GM19351 (cell line): ENCODE measurements around the gene CEBPG.

Experiments used
- ATAC-seq: cut with Tn5 transposase; IDR thresholded peaks from one replicate; pipeline ENCODE4 v1.9.1; 2021; ENCODE audit warnings: mild to moderate bottlenecking, moderate library complexity; ENCODE audit not compliant: unreplicated experiment

CEBPG gene

DNA sequence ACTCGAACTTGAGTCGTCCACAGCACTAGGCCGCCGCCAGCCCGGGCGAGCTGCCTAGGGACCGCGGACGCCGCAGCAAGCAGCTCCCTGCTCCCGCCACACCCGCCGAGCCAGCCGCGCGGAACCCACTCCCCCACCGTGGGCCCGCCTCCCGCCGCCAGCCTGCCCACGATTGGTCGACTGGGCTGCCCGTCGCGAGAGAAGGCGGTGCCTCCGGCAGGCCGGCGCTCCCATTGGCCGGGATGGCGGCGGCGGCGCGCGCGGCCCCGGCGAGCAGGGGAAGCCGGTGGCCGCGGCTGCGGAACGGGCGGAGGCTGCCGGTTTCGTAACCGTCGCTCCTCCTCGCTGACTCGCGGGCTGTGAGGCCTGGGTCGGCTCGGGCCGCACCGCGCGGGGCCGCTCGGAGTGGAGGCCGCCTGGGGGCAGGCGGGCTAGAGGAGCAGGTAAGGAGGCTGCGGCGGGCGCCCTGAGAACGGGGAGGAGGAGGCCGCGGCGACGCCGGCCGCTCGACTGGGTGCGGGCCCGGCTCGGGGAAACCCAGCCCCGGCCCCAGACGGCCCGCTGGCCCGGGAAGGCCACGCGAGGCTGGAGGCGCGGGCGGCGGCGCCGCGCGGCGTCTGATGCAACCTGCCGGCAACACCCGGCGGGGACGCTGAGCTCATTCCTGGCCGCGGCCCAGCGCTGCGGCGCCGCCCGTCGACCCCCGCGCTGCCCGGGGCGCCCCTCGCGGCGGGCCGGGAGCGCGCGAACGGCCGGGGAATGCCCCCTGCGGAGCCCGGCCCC is at the start of gene CEBPG:
CEBPG (plus strand) TSS at position 257 of the 783 bp plus-strand sequence. CDS start 5,531 bp downstream, outside the sequence.
- ATAC-seq = peak; percentile 80

- ATAC-seq = no peak
Observed at GRCh38 chr19:33324628-33325027, 48.9 kb upstream of the CEBPG start.

- no peak for ATAC-seq
Observed at GRCh38 chr19:33325920-33326319, 47.6 kb upstream of the CEBPG start.

- no peak for ATAC-seq
Observed at GRCh38 chr19:33329060-33329459, 44.4 kb upstream of the CEBPG start.

- ATAC-seq = no peak
Observed at GRCh38 chr19:33329736-33330135, 43.8 kb upstream of the CEBPG start.

- no peak for ATAC-seq
Observed at GRCh38 chr19:33332248-33332647, 41.3 kb upstream of the CEBPG start.

- ATAC-seq = no peak
Observed at GRCh38 chr19:33333151-33333550, 40.4 kb upstream of the CEBPG start.

DNA sequence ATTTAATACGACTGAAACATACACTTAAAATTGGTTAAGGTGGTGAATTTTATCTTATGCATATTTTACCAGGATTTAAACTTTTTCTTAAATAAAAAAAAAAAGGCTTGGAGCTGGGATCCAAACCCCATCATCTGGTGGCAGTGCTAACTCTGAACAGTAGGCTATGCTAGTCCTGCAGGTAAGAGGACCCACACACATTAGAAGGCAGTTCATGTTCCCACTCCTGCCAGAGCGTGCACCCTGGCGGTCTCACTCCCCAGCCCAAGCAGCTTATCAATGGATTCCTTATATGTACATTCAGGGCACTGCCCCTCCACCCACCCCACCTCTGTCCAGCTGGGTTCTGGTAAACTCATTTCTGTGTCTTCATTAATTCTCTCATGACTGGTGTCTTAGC is 39.9 kb upstream of the CEBPG start:
- no peak for ATAC-seq

- no peak for ATAC-seq
Observed at GRCh38 chr19:33334271-33334670, 39.2 kb upstream of the CEBPG start.

DNA sequence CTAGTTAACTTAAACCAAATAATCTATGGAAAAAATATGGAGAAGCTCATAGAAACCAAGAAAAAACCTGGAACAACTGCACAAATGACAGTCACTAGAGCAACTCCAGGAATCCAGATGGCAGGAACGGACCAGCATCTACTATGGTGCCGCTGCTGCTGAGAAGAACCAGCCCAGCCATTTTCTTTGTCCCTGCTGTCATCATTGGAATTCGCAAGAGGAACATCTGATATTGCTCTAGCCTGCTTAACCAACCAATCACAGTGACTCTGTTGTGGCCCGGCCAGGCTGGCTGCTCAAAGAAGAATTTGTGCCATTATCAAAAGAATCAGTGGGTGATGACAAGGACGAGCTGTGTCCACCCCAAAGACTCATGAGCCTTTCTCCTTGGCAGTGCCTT is 38.1 kb upstream of the CEBPG start:
- ATAC-seq = no peak

GRCh38 chr19:33339016-33339984 is 34.2 kb upstream of the CEBPG start:
- no peak for ATAC-seq

DNA sequence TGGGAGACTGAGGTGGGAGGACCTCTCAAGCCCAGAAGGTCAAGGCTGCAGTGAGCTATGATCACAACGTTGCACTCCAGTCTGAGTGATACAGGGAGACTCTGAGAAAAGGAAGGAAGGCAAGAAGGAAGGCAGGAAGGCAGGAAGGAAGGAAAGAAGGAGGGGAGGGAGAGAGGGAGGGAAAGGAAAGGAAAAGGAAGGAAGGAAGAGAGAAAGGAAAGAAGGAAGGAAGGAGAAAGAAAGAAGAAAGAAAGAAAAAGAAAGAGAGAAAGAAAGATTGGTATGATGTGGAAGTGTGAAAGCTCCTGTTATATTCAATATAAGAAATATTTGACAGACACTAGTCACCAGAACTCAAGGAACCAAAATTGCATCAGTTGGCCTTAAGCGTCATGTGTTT is 32.5 kb upstream of the CEBPG start:
- ATAC-seq = no peak

DNA sequence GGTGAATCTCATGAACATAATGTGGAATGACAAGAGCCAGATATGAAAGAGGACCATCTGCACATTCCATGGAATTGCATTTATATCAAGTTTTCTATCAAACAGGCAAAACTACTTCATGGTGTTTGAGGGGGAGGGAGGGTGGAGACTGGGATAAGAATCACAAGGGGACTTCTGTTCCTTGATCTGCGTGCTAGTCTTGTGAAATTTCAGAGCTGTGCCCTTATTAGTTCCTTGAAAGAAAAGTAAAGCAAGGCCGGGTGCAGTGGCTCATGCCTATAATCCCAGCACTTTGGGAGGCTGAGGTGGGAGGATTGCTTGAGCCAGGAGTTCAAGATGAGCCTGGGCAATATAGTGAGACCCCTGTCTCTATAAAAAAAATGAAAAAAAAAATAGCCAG is 30.2 kb upstream of the CEBPG start:
- no peak for ATAC-seq

DNA sequence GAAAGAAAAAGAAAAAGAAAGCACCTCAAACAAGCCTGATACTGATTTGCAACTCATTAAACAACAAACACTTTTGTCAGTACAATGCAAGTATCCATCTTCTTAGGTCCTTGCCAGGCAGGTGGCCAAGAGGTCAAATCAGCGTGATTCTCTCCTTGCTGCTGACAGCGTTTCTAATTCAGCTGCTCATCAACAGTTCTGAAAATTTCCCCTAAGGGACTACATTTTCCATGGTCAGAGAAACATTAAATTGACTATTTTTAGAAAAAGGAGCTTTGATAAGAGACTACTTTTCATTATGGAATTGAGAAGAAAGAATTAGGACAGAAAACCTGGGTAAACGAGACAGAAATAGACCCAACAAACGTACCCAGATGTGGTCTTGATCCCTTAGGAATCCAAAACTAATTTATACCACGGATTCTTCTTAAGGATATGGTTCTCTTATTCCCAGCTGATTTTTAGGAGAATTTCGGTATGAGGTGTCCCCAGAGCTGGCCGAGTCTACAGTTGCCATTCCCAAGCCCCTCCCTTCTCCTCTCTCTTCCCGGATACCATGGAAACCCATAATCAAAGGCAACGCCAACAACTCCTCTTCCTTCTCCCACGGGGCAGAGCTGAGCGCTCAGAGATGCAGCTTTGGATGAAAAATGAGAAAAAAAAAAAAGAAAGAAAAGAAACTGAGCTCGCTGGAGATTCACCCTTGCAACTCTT is 29.5 kb upstream of the CEBPG start:
- ATAC-seq = no peak

DNA sequence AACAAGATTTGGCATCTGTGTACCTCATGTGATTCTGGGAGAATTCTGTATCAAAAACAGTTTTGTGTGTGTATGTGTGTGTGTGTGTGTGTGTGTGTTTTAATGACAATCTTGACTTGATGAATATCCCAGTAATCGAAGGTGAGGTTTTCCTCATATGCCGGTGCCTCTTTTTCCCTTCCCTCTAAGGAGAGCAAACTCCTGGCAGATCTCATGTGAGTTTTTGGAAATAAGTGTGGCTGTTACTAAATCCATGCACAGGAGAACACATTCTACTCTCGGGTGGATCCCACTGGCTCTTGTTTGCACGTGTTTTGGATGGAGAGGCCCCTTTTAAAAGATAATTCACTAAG is 29.0 kb upstream of the CEBPG start:
- no peak for ATAC-seq

GRCh38 chr19:33345163-33345562 is 28.3 kb upstream of the CEBPG start:
- ATAC-seq = no peak

- ATAC-seq = no peak
Observed at GRCh38 chr19:33346665-33347064, 26.8 kb upstream of the CEBPG start.

GRCh38 chr19:33347300-33347699 is 26.2 kb upstream of the CEBPG start:
- ATAC-seq = no peak

DNA sequence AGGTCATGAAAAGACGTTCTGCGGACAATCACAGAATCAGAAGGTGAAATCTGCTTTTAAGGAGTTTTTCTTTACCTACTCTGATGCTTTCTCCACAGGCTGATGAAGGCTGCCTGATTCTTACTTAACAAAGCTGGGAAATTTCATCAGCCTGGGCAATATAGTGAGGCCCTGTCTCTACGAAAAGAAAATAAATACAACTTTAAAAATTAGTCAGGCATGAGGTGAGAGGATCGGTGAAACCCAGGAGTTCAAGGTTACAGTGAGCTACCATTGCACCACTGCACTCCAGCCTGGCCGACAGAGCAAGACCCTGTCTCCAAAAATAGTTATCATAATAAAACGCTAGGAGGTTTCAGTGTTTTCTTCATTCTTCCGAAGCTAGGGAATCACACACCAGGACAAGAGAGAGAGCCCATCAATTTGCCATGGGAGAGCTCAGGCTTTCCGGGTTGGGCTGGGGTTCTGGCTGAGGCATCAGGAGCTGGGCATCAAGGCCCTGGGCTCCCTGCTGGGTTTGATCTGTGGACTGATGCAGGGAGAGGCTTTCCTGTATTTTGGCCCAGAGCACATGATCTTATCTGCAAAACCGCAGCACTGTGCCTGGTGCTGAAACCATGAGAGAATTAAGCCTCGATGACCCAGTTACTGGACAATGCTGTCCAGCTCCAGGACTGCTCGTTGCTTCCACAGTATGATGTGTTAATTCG is 25.1 kb upstream of the CEBPG start:
- ATAC-seq = no peak
